Measurements from ENCODE around the gene MED29. TPM values are rescaled to one million over a fixed set of nuclear protein-coding genes. Genes with fewer than 3 reads are reported as not detected.

The MED29 gene
- total and polyA plus RNA-seq, 2 of the 4 experiments (the other 2 are of a cell fraction): 17.6 to 28.8 TPM

DNA sequence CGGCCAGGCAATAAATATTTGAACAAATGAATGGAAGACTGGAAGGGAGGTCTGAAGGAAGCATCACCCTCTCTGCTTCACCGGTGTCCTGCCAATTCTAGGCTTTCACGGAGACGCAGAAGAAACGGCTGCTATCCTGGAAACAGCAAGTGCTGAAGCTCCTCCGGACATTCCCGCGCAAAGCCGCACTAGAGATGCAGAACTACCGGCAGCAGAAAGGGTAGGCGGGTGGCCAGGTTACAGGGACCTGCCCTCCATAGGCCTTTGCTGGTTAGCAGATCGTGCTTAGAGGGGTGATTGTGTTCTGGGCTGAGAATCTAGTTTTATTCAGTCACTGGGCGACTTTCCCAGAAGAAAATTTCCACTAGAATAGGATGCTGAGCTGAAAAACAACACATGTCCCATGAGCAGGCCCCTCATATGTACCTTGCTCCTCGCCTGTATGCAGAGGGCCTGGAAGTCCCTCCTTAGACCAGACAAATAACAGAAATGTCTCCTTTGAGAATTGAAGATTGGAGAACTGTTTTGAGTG is 11.2 kb upstream of the MED29 start:
- no peak overlapping the region for H3K56ac ChIP-seq (ENCODE audit: extremely low read depth, insufficient read depth, low read length)
- H3K4me3 ChIP-seq (ENCODE audit: insufficient read depth, low read depth, low read length): no peak overlapping the region
- H2BK5ac ChIP-seq (ENCODE audit: low read depth, low read length, poor library complexity, severe bottlenecking): no peak overlapping the region
- peaks cover 4% of the 10 kb centered on the region for H4K20me1 ChIP-seq (ENCODE audit: insufficient read depth, low read length)
- no peaks in the 10 kb centered on the region for H3K27me3 ChIP-seq (ENCODE audit: control insufficient read depth, insufficient read depth, low read length)
- no peak overlapping the region for H3K27ac ChIP-seq (ENCODE audit: insufficient read depth, low read length)
- BruUV-seq (replicated peaks): no TSS peak
- no peaks in the 10 kb centered on the region for H3K9me3 ChIP-seq (ENCODE audit: control insufficient read depth, insufficient read depth, low read length)
- ATAC-seq (ENCODE audit: low read depth) (no peak), DNase-seq (no peak)
- no peak overlapping the region for H4K91ac ChIP-seq (ENCODE audit: insufficient read depth, low read depth, low read length)
- no peak overlapping the region for H3K18ac ChIP-seq (ENCODE audit: low read depth, low read length)
- dilution Hi-C loops (cut with HindIII; ENCODE audit: low sequenced_read_pairs, unreplicated experiment): no loop called here
- H2AK5ac ChIP-seq (ENCODE audit: low read depth, low read length): no peak overlapping the region
- no peak overlapping the region for H2BK120ac ChIP-seq (ENCODE audit: low read depth, low read length)
- H3K4ac ChIP-seq (ENCODE audit: low read depth, low read length): no peak overlapping the region
- H3K23ac ChIP-seq (ENCODE audit: low read depth, low read length): no peak overlapping the region
- H3K9me1 ChIP-seq (ENCODE audit: insufficient read depth, low read length): peaks cover 6% of the 10 kb centered on the region; the same call in 1 of the 2 replicates
- WGBS, 2 experiments (ENCODE audit: extremely low coverage in 2 of 2, insufficient read length in 1 of 2): 97% methylated on average over 6 of the region's 14 CpGs; no CpG with 5 or more reads in 1 of the 2 experiments
- no peak overlapping the region for H2AFZ ChIP-seq (replicated peaks; ENCODE audit: low read length, poor library complexity)
- POLR2A ChIA-PET (ENCODE audit: unreplicated experiment): no interaction called here
- H3K79me1 ChIP-seq (ENCODE audit: low read depth in 1 of 2, low read length in 2 of 2): peaks cover 6 to 30% of the 10 kb centered on the region in 2 experiments
- no peak overlapping the region for H2BK15ac ChIP-seq (ENCODE audit: low read depth, low read length)
- H4K5ac ChIP-seq (ENCODE audit: low read depth, low read length): no peak overlapping the region
- in situ Hi-C loops (cut with MboI; ENCODE audit: low sequenced_read_pairs): no loop called here
- H2AK9ac ChIP-seq (replicated peaks; ENCODE audit: low read depth, low read length, poor library complexity): no peak overlapping the region
- CTCF ChIA-PET: no interaction called here
- H3K36me3 ChIP-seq (ENCODE audit: control insufficient read depth, insufficient read depth, low read length): peaks cover 84% of the 10 kb centered on the region
- no peak overlapping the region for H4K8ac ChIP-seq (ENCODE audit: low read depth in 2 of 2, low read length in 2 of 2)
- H3K4me2 ChIP-seq (ENCODE audit: low read depth, low read length): no peak overlapping the region
- H3K14ac ChIP-seq (replicated peaks; ENCODE audit: low read depth, low read length): no peak overlapping the region
- H3K9ac ChIP-seq (ENCODE audit: low read depth, low read length): no peak overlapping the region
- no peak for TF ChIP-seq POLR2A (IDR thresholded peaks at IDR 0.05; ENCODE audit: low read depth, low read length)
- TF ChIP-seq RFX5 (IDR thresholded peaks at IDR 0.05; ENCODE audit: low read depth, low read length): no peak
- no peak for TF ChIP-seq SMC3 (IDR thresholded peaks at IDR 0.05; ENCODE audit: low read depth, low read length)
- TF ChIP-seq, protein P1, sequence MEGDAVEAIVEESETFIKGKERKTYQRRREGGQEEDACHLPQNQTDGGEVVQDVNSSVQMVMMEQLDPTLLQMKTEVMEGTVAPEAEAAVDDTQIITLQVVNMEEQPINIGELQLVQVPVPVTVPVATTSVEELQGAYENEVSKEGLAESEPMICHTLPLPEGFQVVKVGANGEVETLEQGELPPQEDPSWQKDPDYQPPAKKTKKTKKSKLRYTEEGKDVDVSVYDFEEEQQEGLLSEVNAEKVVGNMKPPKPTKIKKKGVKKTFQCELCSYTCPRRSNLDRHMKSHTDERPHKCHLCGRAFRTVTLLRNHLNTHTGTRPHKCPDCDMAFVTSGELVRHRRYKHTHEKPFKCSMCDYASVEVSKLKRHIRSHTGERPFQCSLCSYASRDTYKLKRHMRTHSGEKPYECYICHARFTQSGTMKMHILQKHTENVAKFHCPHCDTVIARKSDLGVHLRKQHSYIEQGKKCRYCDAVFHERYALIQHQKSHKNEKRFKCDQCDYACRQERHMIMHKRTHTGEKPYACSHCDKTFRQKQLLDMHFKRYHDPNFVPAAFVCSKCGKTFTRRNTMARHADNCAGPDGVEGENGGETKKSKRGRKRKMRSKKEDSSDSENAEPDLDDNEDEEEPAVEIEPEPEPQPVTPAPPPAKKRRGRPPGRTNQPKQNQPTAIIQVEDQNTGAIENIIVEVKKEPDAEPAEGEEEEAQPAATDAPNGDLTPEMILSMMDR (conservative IDR thresholded peaks at IDR 0.05; ENCODE audit: low read depth, low read length): no peak
- TF ChIP-seq RAD21 (IDR thresholded peaks at IDR 0.05; ENCODE audit: low read length): no peak
- TF ChIP-seq MAFK (IDR thresholded peaks at IDR 0.05; ENCODE audit: low read depth, low read length): no peak
- TF ChIP-seq, protein P2, sequence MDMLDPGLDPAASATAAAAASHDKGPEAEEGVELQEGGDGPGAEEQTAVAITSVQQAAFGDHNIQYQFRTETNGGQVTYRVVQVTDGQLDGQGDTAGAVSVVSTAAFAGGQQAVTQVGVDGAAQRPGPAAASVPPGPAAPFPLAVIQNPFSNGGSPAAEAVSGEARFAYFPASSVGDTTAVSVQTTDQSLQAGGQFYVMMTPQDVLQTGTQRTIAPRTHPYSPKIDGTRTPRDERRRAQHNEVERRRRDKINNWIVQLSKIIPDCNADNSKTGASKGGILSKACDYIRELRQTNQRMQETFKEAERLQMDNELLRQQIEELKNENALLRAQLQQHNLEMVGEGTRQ (IDR thresholded peaks at IDR 0.05; ENCODE audit: low read depth, low read length): no peak
- TF ChIP-seq MXI1 (IDR thresholded peaks at IDR 0.05; ENCODE audit: borderline replicate concordance, low read depth, low read length): no peak
- TF ChIP-seq, protein P3, sequence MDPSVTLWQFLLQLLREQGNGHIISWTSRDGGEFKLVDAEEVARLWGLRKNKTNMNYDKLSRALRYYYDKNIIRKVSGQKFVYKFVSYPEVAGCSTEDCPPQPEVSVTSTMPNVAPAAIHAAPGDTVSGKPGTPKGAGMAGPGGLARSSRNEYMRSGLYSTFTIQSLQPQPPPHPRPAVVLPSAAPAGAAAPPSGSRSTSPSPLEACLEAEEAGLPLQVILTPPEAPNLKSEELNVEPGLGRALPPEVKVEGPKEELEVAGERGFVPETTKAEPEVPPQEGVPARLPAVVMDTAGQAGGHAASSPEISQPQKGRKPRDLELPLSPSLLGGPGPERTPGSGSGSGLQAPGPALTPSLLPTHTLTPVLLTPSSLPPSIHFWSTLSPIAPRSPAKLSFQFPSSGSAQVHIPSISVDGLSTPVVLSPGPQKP (IDR thresholded peaks at IDR 0.05; ENCODE audit: borderline replicate concordance, low read depth, low read length): no peak
- no peak for TF ChIP-seq RCOR1 (IDR thresholded peaks at IDR 0.05; ENCODE audit: insufficient replicate concordance, low read length)
- no peak for TF ChIP-seq FOS (IDR thresholded peaks at IDR 0.05; ENCODE audit: low read depth, low read length)
- TF ChIP-seq BHLHE40 (IDR thresholded peaks at IDR 0.05; ENCODE audit: low read depth, low read length): no peak
- TF ChIP-seq CHD1 (IDR thresholded peaks at IDR 0.05; ENCODE audit: low read depth, low read length): no peak
- no peaks in the 10 kb centered on the region for H3K4me1 ChIP-seq (ENCODE audit: control insufficient read depth, insufficient read depth, low read length)
- H2BK20ac ChIP-seq (ENCODE audit: low read depth, low read length): no peak overlapping the region
- intact Hi-C loops (cut with micrococcal nuclease): no loop called here
